Astrocyte (in vitro differentiated cells and primary cell): ENCODE data around the gene ZFAND6. TPM values are rescaled to one million over a fixed set of nuclear protein-coding genes. Genes with fewer than 3 reads are reported as not detected.
"Not testable (repeated sequence)": the region's sequence is repeated elsewhere in the genome, so short reads cannot be mapped to it uniquely, and the experiment has no call there.

ENCODE experiments used
- DNase-seq: peaks from one replicate; pipeline ENCODE4 v3.0.0-alpha.2; 2010; ENCODE audit warnings: low read depth
- FAIRE-seq: peaks from 2 replicates; lab custom pipeline; 2011; peaks lifted over from hg19 to GRCh38; lab: Jason Lieb, UNC
- H2AFZ ChIP-seq: 2 replicates; pipeline ENCODE4 v1.6.0; 2012; ENCODE audit warnings: low read depth, low read length, inconsistent platforms
- H3K27ac ChIP-seq: 2 replicates; pipeline ENCODE4 v1.5.1; 2011; ENCODE audit warnings: low read depth, low read length, inconsistent platforms
- H3K27me3 ChIP-seq: 2 replicates; pipeline ENCODE4 v1.6.0; 2011; ENCODE audit warnings: low read length, inconsistent platforms; ENCODE audit not compliant: insufficient read depth
- H3K36me3 ChIP-seq: 2 replicates; pipeline ENCODE4 v1.5.1; 2011; ENCODE audit warnings: low read length, inconsistent platforms; ENCODE audit not compliant: insufficient read depth
- H3K4me1 ChIP-seq: 2 replicates; pipeline ENCODE4 v1.5.1; 2011; ENCODE audit warnings: low read length, inconsistent platforms; ENCODE audit not compliant: insufficient read depth
- H3K4me2 ChIP-seq: 2 replicates; pipeline ENCODE4 v1.6.0; 2012; ENCODE audit warnings: low read length, inconsistent platforms
- H3K4me3 ChIP-seq: 2 replicates; pipeline ENCODE4 v1.5.1; 2011; ENCODE audit warnings: low read depth, mild to moderate bottlenecking, low read length, inconsistent platforms; ENCODE audit not compliant: insufficient read depth
- H3K79me2 ChIP-seq: 2 replicates; pipeline ENCODE4 v1.6.0; 2012; ENCODE audit warnings: mild to moderate bottlenecking, low read length, inconsistent platforms; ENCODE audit not compliant: insufficient read depth
- H3K9ac ChIP-seq: 2 replicates; pipeline ENCODE4 v1.6.0; 2012; ENCODE audit warnings: mild to moderate bottlenecking, low read length, inconsistent platforms
- H3K9me3 ChIP-seq: 2 replicates; pipeline ENCODE4 v1.5.1; 2012; ENCODE audit warnings: low read depth, mild to moderate bottlenecking, low read length, inconsistent platforms; ENCODE audit not compliant: insufficient read depth
- H4K20me1 ChIP-seq: 2 replicates; pipeline ENCODE4 v1.6.0; 2012; ENCODE audit warnings: low read length, inconsistent platforms; ENCODE audit not compliant: insufficient read depth
- H3K27ac Mint-ChIP-seq: one replicate; pipeline ENCODE4 v1.8.0; 2021; ENCODE audit warnings: mild to moderate bottlenecking, mixed read lengths; ENCODE audit not compliant: unreplicated experiment
- H3K27me3 Mint-ChIP-seq: one replicate; pipeline ENCODE4 v1.8.0; 2021; ENCODE audit warnings: low read depth, mixed read lengths; ENCODE audit not compliant: unreplicated experiment
- H3K36me3 Mint-ChIP-seq: one replicate; pipeline ENCODE4 v1.8.0; 2021; ENCODE audit warnings: low read depth, mixed read lengths; ENCODE audit not compliant: unreplicated experiment
- H3K4me1 Mint-ChIP-seq: one replicate; pipeline ENCODE4 v1.8.0; 2021; ENCODE audit warnings: low read depth, mixed read lengths; ENCODE audit not compliant: unreplicated experiment
- H3K4me3 Mint-ChIP-seq: one replicate; pipeline ENCODE4 v1.8.0; 2021; ENCODE audit warnings: mild to moderate bottlenecking, moderate library complexity, mixed read lengths; ENCODE audit not compliant: unreplicated experiment
- H3K9me3 Mint-ChIP-seq: one replicate; pipeline ENCODE4 v1.8.0; 2021; ENCODE audit warnings: mild to moderate bottlenecking, mixed read lengths; ENCODE audit not compliant: unreplicated experiment
- CTCF ChIP-seq: IDR thresholded peaks from 2 replicates; pipeline ENCODE4 v1.5.1; 2011; ENCODE audit warnings: low read depth, mild to moderate bottlenecking, inconsistent platforms, low read length, moderate library complexity; ENCODE audit not compliant: insufficient read depth
- EZH2 ChIP-seq: IDR thresholded peaks from 2 replicates; pipeline ENCODE4 v1.6.1; 2012; ENCODE audit warnings: mild to moderate bottlenecking, low read length, inconsistent platforms; ENCODE audit not compliant: insufficient read depth
- total RNA-seq: library from RNA; stranded (reverse); gene quantifications from 2 replicates; pipeline ENCODE4 v1.2.1, GENCODE V29; 2021

The ZFAND6 gene
- total RNA-seq, 1 donor from 2014 or later, result 70.0 TPM

- Mint-ChIP-seq H3K9me3 (no peaks in the 10 kb centered on the region), H3K4me1 (peaks cover 25% of the 10 kb centered on the region), H3K36me3 (peaks cover 15% of the 10 kb centered on the region), H3K27ac (no peak overlapping the region), H3K4me3 (peak overlapping the region; percentile 94), H3K27me3 (peaks cover 2% of the 10 kb centered on the region)
- Histone ChIP-seq H3K4me3 (peak overlapping the region; percentile 83), H3K36me3 (no peaks in the 10 kb centered on the region), H4K20me1 (no peaks in the 10 kb centered on the region), H3K27me3 (no peaks in the 10 kb centered on the region), H3K4me2 (peak overlapping the region; percentile 90), H3K9me3 (no peaks in the 10 kb centered on the region), H3K27ac (no peak overlapping the region), H3K79me2 (peaks cover 4% of the 10 kb centered on the region), H3K4me1 (peaks cover 11% of the 10 kb centered on the region), H2AFZ (no peak overlapping the region), H3K9ac (peak overlapping the region; percentile 84)
- TF ChIP-seq EZH2 (no peak), CTCF (no peak)
- FAIRE-seq (no peak), DNase-seq (no peak)
Measured at GRCh38 chr15:80153900-80154299, 94.4 kb downstream of the ZFAND6 start.

GRCh38 chr15:80154336-80154735 is 94.9 kb downstream of the ZFAND6 start:
- H3K36me3 Mint-ChIP-seq, result peaks cover 15% of the 10 kb centered on the region
- TF ChIP-seq CTCF (no peak), EZH2 (no peak)
- Histone ChIP-seq H3K4me2 (peak overlapping the region; percentile 90), H3K27me3 (no peaks in the 10 kb centered on the region), H3K36me3 (no peaks in the 10 kb centered on the region), H3K9me3 (no peaks in the 10 kb centered on the region), H3K4me3 (no peak overlapping the region), H3K79me2 (peaks cover 4% of the 10 kb centered on the region), H3K4me1 (peaks cover 11% of the 10 kb centered on the region), H3K9ac (no peak overlapping the region), H3K27ac (no peak overlapping the region), H2AFZ (no peak overlapping the region), H4K20me1 (no peaks in the 10 kb centered on the region)
- no peak overlapping the region for H3K27ac Mint-ChIP-seq
- DNase-seq (no peak), FAIRE-seq (no peak)
- no peaks in the 10 kb centered on the region for H3K9me3 Mint-ChIP-seq
- peak overlapping the region; percentile 94 for H3K4me3 Mint-ChIP-seq
- peaks cover 2% of the 10 kb centered on the region for H3K27me3 Mint-ChIP-seq
- peaks cover 25% of the 10 kb centered on the region for H3K4me1 Mint-ChIP-seq

- Histone ChIP-seq H3K9me3 (no peaks in the 10 kb centered on the region), H3K27ac (no peak overlapping the region), H3K79me2 (peaks cover 4% of the 10 kb centered on the region), H3K9ac (no peak overlapping the region), H3K36me3 (no peaks in the 10 kb centered on the region), H3K4me3 (no peak overlapping the region), H4K20me1 (no peaks in the 10 kb centered on the region), H3K4me1 (peaks cover 11% of the 10 kb centered on the region), H2AFZ (no peak overlapping the region), H3K4me2 (no peak overlapping the region), H3K27me3 (no peaks in the 10 kb centered on the region)
- no peak for TF ChIP-seq CTCF
- no peak for TF ChIP-seq EZH2
- Mint-ChIP-seq H3K4me1 (peaks cover 26% of the 10 kb centered on the region), H3K27ac (no peak overlapping the region), H3K27me3 (peaks cover 2% of the 10 kb centered on the region), H3K36me3 (peaks cover 15% of the 10 kb centered on the region), H3K9me3 (no peaks in the 10 kb centered on the region), H3K4me3 (no peak overlapping the region)
- FAIRE-seq (no peak), DNase-seq (no peak)
Measured at GRCh38 chr15:80155001-80155377, 95.5 kb downstream of the ZFAND6 start.

GRCh38 chr15:80155378-80156175 is 96.1 kb downstream of the ZFAND6 start:
- peaks cover 31% of the 10 kb centered on the region for H3K4me1 Mint-ChIP-seq
- H3K9me3 ChIP-seq, H2AFZ ChIP-seq, H3K4me2 ChIP-seq, H3K36me3 ChIP-seq, H3K79me2 ChIP-seq, H3K9ac ChIP-seq, H3K4me3 ChIP-seq, H3K4me3 Mint-ChIP-seq, H3K27me3 ChIP-seq, DNase-seq, H3K9me3 Mint-ChIP-seq, H3K27ac ChIP-seq, H3K27me3 Mint-ChIP-seq, H4K20me1 ChIP-seq, FAIRE-seq: not testable (repeated sequence)
- H3K4me1 ChIP-seq, result peaks cover 15% of the 10 kb centered on the region
- peaks cover 17% of the 10 kb centered on the region for H3K36me3 Mint-ChIP-seq
- H3K27ac Mint-ChIP-seq, result peak overlapping the region; percentile 26
